Type B pancreatic cell (in vitro differentiated cells): ENCODE results near the gene SCN10A. TPM values are rescaled to one million over a fixed set of nuclear protein-coding genes. Genes with fewer than 3 reads are reported as not detected.

Experiments
- DNase-seq: peaks from one replicate; pipeline ENCODE4 v3.0.0; 2021; ENCODE audit warnings: mixed read lengths; ENCODE audit not compliant: unreplicated experiment; ENCODE audit errors: extremely low spot score
- H3K27ac Mint-ChIP-seq: 2 replicates; pipeline ENCODE4 v1.8.0; 2021; ENCODE audit warnings: mild to moderate bottlenecking, mixed read lengths
- H3K27me3 Mint-ChIP-seq: 2 replicates; pipeline ENCODE4 v1.8.0; 2021; ENCODE audit warnings: mixed read lengths
- H3K36me3 Mint-ChIP-seq: 2 replicates; pipeline ENCODE4 v1.8.0; 2021; ENCODE audit warnings: mixed read lengths
- H3K4me1 Mint-ChIP-seq: one replicate; pipeline ENCODE4 v1.8.0; 2021; ENCODE audit warnings: mixed read lengths; ENCODE audit not compliant: unreplicated experiment
- H3K4me3 Mint-ChIP-seq: 2 replicates; pipeline ENCODE4 v1.8.0; 2021; ENCODE audit warnings: mild to moderate bottlenecking, mixed read lengths
- H3K9me3 Mint-ChIP-seq: 2 replicates; pipeline ENCODE4 v1.8.0; 2021; ENCODE audit warnings: mixed read lengths
- CTCF ChIP-seq: fragments of 200-600 bp; sonication (generic); conservative IDR thresholded peaks from 2 replicates; pipeline ENCODE4 v1.5.0; 2021; ENCODE audit warnings: antibody characterized with exemption, mild to moderate bottlenecking
- long read RNA-seq: library from polyadenylated mRNA; unstranded; transcript quantifications from one replicate; pipeline ENCODE4 v2.0.0, GENCODE V29; 2020
- total RNA-seq: library from RNA; stranded (reverse); gene quantifications from 2 replicates; pipeline ENCODE4 v1.2.1, GENCODE V29; 2021; ENCODE audit warnings: low replicate concordance

The SCN10A gene
- total RNA-seq = not detected in 2 replicates
- long read RNA-seq = 0 reads

DNA sequence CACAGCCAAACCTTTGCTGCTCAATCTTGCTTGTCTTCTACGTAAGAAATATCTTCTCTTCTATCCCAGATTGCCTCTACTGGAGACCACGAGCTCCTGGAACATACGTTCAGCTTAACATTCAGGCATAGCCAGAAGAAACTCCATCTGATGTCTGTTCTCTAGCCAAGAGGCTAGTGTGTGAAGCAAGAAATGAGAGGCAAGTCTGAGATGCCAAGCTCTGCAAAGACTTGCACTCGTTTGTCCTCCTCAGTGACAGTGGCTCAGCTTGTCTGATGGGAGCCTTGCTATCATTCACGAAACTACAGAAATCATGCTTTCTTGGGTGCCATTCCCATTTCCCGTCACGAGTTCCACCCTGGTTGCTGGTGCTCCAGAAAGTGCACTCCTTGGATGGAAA is at the start of gene SCN10A:
Gene SCN10A (minus strand): TSS at position 192 of the 400 bp plus-strand sequence. CDS start 22,207 bp downstream, outside the sequence.
- Mint-ChIP-seq H3K27ac (no peak within 1 kb of the TSS), H3K4me3 (no peak within 1 kb of the TSS), H3K36me3 (no peaks in the 10 kb centered on the region), H3K4me1 (no peaks in the 10 kb centered on the region), H3K9me3 (no peaks in the 10 kb centered on the region), H3K27me3 (peaks cover 35% of the 10 kb centered on the region)
- TF ChIP-seq CTCF = no peak
- no peak for DNase-seq

DNA sequence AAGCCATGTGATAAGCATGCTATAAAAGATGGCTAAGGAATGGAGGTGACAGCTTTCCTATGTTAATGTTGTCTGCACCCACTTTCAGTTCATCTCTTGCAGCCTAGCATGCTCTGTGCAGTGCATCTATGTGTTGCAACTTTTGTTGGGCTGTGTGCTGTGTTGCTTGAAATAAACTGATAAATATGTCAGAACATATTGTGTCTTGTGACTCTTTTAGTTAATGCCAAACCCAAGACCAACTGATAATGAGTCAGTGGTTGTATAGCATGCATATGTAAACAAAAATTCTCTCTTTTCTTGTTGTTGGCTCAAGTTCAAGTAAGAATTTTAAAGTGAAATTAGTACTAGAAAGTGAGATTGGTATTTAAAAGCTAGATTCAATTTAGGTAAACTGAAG is 37.0 kb upstream of the SCN10A start:
- no peak overlapping the region for H3K27ac Mint-ChIP-seq
- no peak overlapping the region for H3K4me3 Mint-ChIP-seq
- peaks cover 1% of the 10 kb centered on the region for H3K9me3 Mint-ChIP-seq
- H3K36me3 Mint-ChIP-seq = no peaks in the 10 kb centered on the region
- DNase-seq = no peak
- H3K27me3 Mint-ChIP-seq = peaks cover 5% of the 10 kb centered on the region
- no peaks in the 10 kb centered on the region for H3K4me1 Mint-ChIP-seq
- no peak for TF ChIP-seq CTCF

- Mint-ChIP-seq H3K9me3 (no peaks in the 10 kb centered on the region), H3K27me3 (peaks cover 25% of the 10 kb centered on the region), H3K4me1 (no peaks in the 10 kb centered on the region), H3K36me3 (no peaks in the 10 kb centered on the region), H3K27ac (no peak overlapping the region), H3K4me3 (no peak overlapping the region)
- TF ChIP-seq CTCF = peak; percentile 65
- DNase-seq = no peak
Observed at GRCh38 chr3:38843898-38844297, 27.9 kb upstream of the SCN10A start.

DNA sequence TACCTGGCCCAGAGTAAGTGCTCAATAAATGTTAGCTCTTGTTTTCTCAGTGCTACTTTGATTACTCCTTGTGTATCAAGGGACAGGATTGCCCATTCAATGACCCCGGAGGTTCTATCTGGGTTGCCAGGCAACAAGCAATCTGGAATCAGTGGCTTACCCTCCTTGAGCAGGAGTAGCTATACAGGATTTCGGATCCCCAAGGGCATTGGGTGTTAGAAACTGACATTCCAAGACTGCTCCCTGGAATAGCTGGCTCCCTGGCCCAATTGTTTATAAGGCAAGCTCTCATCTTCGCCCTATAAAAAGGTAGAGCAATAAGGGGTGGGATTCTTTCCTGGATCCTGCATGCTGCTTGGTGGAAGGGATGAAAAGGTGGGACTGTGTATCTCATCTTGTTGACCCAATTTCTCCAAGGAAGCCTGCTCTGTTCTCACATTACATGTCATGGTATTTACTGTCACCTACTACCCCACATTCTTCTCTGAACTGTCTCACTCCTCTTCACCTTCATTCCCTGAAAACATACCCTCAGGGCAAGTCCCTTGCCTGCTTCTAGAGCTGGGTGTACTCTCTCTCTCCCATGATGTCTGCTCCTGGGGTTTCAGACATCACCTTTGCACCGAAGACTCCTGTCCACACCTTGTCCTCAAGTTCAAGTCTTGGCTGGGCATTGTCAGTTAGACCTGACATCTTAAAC is 26.4 kb upstream of the SCN10A start:
- no peaks in the 10 kb centered on the region for H3K36me3 Mint-ChIP-seq
- no peak for TF ChIP-seq CTCF
- peaks cover 28% of the 10 kb centered on the region for H3K27me3 Mint-ChIP-seq
- no peaks in the 10 kb centered on the region for H3K9me3 Mint-ChIP-seq
- no peak overlapping the region for H3K27ac Mint-ChIP-seq
- no peak for DNase-seq
- no peaks in the 10 kb centered on the region for H3K4me1 Mint-ChIP-seq
- H3K4me3 Mint-ChIP-seq = no peak overlapping the region

- H3K4me1 Mint-ChIP-seq = no peaks in the 10 kb centered on the region
- H3K27ac Mint-ChIP-seq = no peak overlapping the region
- no peak for DNase-seq
- H3K36me3 Mint-ChIP-seq = no peaks in the 10 kb centered on the region
- H3K27me3 Mint-ChIP-seq = peaks cover 38% of the 10 kb centered on the region
- no peaks in the 10 kb centered on the region for H3K9me3 Mint-ChIP-seq
- H3K4me3 Mint-ChIP-seq = no peak overlapping the region
- no peak for TF ChIP-seq CTCF
Observed at GRCh38 chr3:38840987-38841386, 25.0 kb upstream of the SCN10A start.
